K562 (cell line): Measurements from ENCODE around the gene MRNIP. TPM values are rescaled to one million over a fixed set of nuclear protein-coding genes. Genes with fewer than 3 reads are reported as not detected.
A peak's percentile ranks its signal among the peaks of the same experiment; 100 is the strongest.

Experiments
- AFF4 ChIP-seq: sonication (generic); formaldehyde crosslinking; IDR thresholded peaks from 2 replicates; pipeline ENCODE4 v1.8.0; 2023; ENCODE audit warnings: mild to moderate bottlenecking, missing genetic modification reagents
- ARID3B ChIP-seq: fragments of 250-450 bp; sonication (Bioruptor Pico); IDR thresholded peaks from 2 replicates; pipeline ENCODE4 v1.4.0; 2020; ENCODE audit warnings: borderline replicate concordance
- ATF2 ChIP-seq: sonication (generic); formaldehyde crosslinking; IDR thresholded peaks from 2 replicates; pipeline ENCODE4 v1.8.1; 2022; ENCODE audit warnings: missing genetic modification reagents
- HSF4 ChIP-seq: fragments of 250-450 bp; sonication (Bioruptor Pico); IDR thresholded peaks from 2 replicates; pipeline ENCODE4 v2.1.2; 2022; ENCODE audit warnings: mild to moderate bottlenecking, moderate library complexity, borderline replicate concordance
- MLX ChIP-seq, 2 experiments: fragments of 450-650 bp in 1 of 2; sonication (generic) in 1 of 2; formaldehyde crosslinking; conservative IDR thresholded peaks; 2 replicates each; pipeline versions ENCODE4 v1.4.0 to v1.8.1; 2020 to 2022; ENCODE audit warnings: mild to moderate bottlenecking in 1 of 2, missing genetic modification reagents in 1 of 2
- SNAPC5 ChIP-seq: fragments of 250-450 bp; sonication (Bioruptor Pico); IDR thresholded peaks from 2 replicates; pipeline ENCODE4 v1.8.0; 2021; ENCODE audit warnings: moderate library complexity, mild to moderate bottlenecking, inconsistent platforms
- SOX6 ChIP-seq: fragments of 450-650 bp; IDR thresholded peaks from 2 replicates; pipeline ENCODE4 v1.6.1; 2014; ENCODE audit warnings: mild to moderate bottlenecking
- SREBF2 ChIP-seq: sonication (generic); formaldehyde crosslinking; IDR thresholded peaks from 2 replicates; pipeline ENCODE4 v1.4.0; 2020; ENCODE audit warnings: mild to moderate bottlenecking, missing genetic modification reagents
- ZBTB33 ChIP-seq: sonication (generic); formaldehyde crosslinking; IDR thresholded peaks from 2 replicates; pipeline ENCODE4 v1.8.1; 2023; ENCODE audit warnings: mild to moderate bottlenecking, missing genetic modification reagents
- ZNF507 ChIP-seq: conservative IDR thresholded peaks from 2 replicates; pipeline ENCODE4 v1.6.1; 2017; ENCODE audit warnings: missing genetic modification characterization, missing compliant biosample characterization
- polyA plus RNA-seq, 8 experiments: library from polyadenylated mRNA; depleted of rRNA in 4 of 8; stranded (reverse) in 5 of 8; unstranded in 3 of 8; fragments of >200 nt; fragmentation: Nextera tagmentation in 2 of 8; fragmentation: Illumina TruSeq in 1 of 8; extraction: Ambion mirVana in 2 of 8; extraction: Trizol in 1 of 8; gene quantifications; 2 replicates each; pipeline versions ENCODE4 v1.2.1 to v1.2.3, GENCODE V29; 2011 to 2014; ENCODE audit warnings: inconsistent platforms in 1 of 8, missing spikeins in 1 of 8
- total RNA-seq, 7 experiments: library from RNA; depleted of rRNA in 6 of 7; stranded (reverse); fragments of >200 nt in 6 of 7; fragmentation: Illumina TruSeq in 2 of 7; extraction: Trizol in 2 of 7; gene quantifications; 2 replicates each; pipeline versions ENCODE4 v1.2.1 to v1.2.3, GENCODE V29; 2011 to 2021; ENCODE audit warnings: low replicate concordance in 1 of 7
- TF ChIP-seq, protein P1 (sequence below): fragments of 450-650 bp; IDR thresholded peaks from 2 replicates; pipeline ENCODE4 v1.6.1; 2016
- TF ChIP-seq, protein P2 (sequence below): fragments of 450-650 bp; formaldehyde crosslinking; IDR thresholded peaks from 2 replicates; pipeline ENCODE4 v1.4.0; 2020; ENCODE audit warnings: mild to moderate bottlenecking, moderate library complexity

Gene MRNIP
- total and polyA plus RNA-seq, 9 of the 15 experiments (the other 6 are each of a cell fraction or from before 2014, with no cell fraction given), result 3.6 to 39.0 (median 16.8) TPM

GRCh38 chr5:179837076-179838011 lies 21.3 kb downstream of the MRNIP start (continued):
- TF ChIP-seq MLX (CRISPR knock-in tag; conservative IDR thresholded peaks at IDR 0.05) (0 out of 4 replicates have a peak, but pooled peaks of 1 of the 2 experiments have one; percentile 10), ATF2 (CRISPR knock-in tag) (no peak), SREBF2 (no peak), SNAPC5 (CRISPR knock-in tag) (no peak), ARID3B (CRISPR knock-in tag) (no peak), HSF4 (CRISPR knock-in tag) (no peak), ZNF507 (tag) (no peak), AFF4 (CRISPR knock-in tag) (no peak), SOX6 (no peak), ZBTB33 (CRISPR knock-in tag) (no peak)
- TF ChIP-seq, protein P1, sequence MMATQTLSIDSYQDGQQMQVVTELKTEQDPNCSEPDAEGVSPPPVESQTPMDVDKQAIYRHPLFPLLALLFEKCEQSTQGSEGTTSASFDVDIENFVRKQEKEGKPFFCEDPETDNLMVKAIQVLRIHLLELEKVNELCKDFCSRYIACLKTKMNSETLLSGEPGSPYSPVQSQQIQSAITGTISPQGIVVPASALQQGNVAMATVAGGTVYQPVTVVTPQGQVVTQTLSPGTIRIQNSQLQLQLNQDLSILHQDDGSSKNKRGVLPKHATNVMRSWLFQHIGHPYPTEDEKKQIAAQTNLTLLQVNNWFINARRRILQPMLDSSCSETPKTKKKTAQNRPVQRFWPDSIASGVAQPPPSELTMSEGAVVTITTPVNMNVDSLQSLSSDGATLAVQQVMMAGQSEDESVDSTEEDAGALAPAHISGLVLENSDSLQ, result peak; percentile 62; the same call in 1 of the 2 replicates
- TF ChIP-seq, protein P2, sequence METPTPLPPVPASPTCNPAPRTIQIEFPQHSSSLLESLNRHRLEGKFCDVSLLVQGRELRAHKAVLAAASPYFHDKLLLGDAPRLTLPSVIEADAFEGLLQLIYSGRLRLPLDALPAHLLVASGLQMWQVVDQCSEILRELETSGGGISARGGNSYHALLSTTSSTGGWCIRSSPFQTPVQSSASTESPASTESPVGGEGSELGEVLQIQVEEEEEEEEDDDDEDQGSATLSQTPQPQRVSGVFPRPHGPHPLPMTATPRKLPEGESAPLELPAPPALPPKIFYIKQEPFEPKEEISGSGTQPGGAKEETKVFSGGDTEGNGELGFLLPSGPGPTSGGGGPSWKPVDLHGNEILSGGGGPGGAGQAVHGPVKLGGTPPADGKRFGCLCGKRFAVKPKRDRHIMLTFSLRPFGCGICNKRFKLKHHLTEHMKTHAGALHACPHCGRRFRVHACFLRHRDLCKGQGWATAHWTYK (CRISPR knock-in tag), result no peak; the same call in 1 of the 2 replicates
